SU-DHL-6 (cell line): ENCODE results near the gene LPAR5.

Experiments used
- H2AFZ ChIP-seq: fragments of 200-600 bp; sonication (generic); 2 replicates; pipeline ENCODE4 v1.6.1; 2014; ENCODE audit warnings: low read depth, mild to moderate bottlenecking, moderate library complexity, mixed read lengths, antibody characterized with exemption, low read length; ENCODE audit not compliant: severe bottlenecking
- H3F3A ChIP-seq: fragments of 200-600 bp; shearing (Covaris generic); 2 replicates; pipeline ENCODE4 v1.6.0; 2016; ENCODE audit warnings: antibody characterized with exemption, mild to moderate bottlenecking; ENCODE audit not compliant: insufficient read depth
- H3K27ac ChIP-seq: fragments of 200-600 bp; sonication (generic); 2 replicates; pipeline ENCODE4 v1.5.1; 2016; ENCODE audit warnings: low read depth, mild to moderate bottlenecking, low read length, moderate library complexity, mixed read lengths
- H3K27me3 ChIP-seq: fragments of 200-600 bp; sonication (generic), shearing (Covaris generic); 2 replicates; pipeline ENCODE4 v1.6.0; 2014; ENCODE audit warnings: mild to moderate bottlenecking, low read length
- H3K36me3 ChIP-seq: fragments of 200-600 bp; sonication (generic); 2 replicates; pipeline ENCODE4 v1.6.1; 2014; ENCODE audit warnings: mild to moderate bottlenecking, low read length, mixed read lengths
- H3K4me2 ChIP-seq: fragments of 300-600, 200-600 bp; shearing (Covaris generic), sonication (generic); 2 replicates; pipeline ENCODE4 v1.6.0; 2014; ENCODE audit warnings: low read length, low read depth, mild to moderate bottlenecking; ENCODE audit not compliant: poor library complexity, severe bottlenecking
- H3K4me3 ChIP-seq: fragments of 200-600 bp; sonication (generic); 2 replicates; pipeline ENCODE4 v1.5.1; 2014; ENCODE audit warnings: antibody characterized with exemption, low read length, mild to moderate bottlenecking, mixed read lengths; ENCODE audit not compliant: insufficient read depth, poor library complexity, severe bottlenecking
- H3K79me2 ChIP-seq: fragments of 200-600 bp; sonication (generic); 2 replicates; pipeline ENCODE4 v1.6.1; 2014; ENCODE audit warnings: mild to moderate bottlenecking, low read length, moderate library complexity; ENCODE audit not compliant: insufficient read depth
- H3K9ac ChIP-seq: fragments of 200-600 bp; sonication (generic); 2 replicates; pipeline ENCODE4 v1.7.0; 2014; ENCODE audit warnings: mild to moderate bottlenecking, low read length
- H3K9me2 ChIP-seq: fragments of 200-600 bp; sonication (generic); replicated peaks from 2 replicates; pipeline ENCODE4 v1.6.1; 2014; ENCODE audit warnings: low read length; ENCODE audit not compliant: insufficient read depth
- H3K9me3 ChIP-seq: fragments of 200-600 bp; sonication (generic); 2 replicates; pipeline ENCODE4 v1.6.1; 2014; ENCODE audit warnings: low read length, mixed read lengths; ENCODE audit not compliant: insufficient read depth
- H4K20me1 ChIP-seq: fragments of 200-600 bp; sonication (generic); 2 replicates; pipeline ENCODE4 v1.6.1; 2014; ENCODE audit warnings: low read depth, mild to moderate bottlenecking, antibody characterized with exemption, low read length, moderate library complexity, mixed read lengths
- CTCF ChIP-seq: fragments of 200-600 bp; sonication (generic); IDR thresholded peaks from one replicate; pipeline ENCODE4 v1.5.1; 2017; ENCODE audit warnings: antibody characterized with exemption, mild to moderate bottlenecking, low read length, moderate library complexity; ENCODE audit not compliant: insufficient read depth, poor library complexity, severe bottlenecking
- EZH2phosphoT487 ChIP-seq: fragments of 200-600 bp; sonication (generic), shearing (Covaris generic); conservative IDR thresholded peaks from 2 replicates; pipeline ENCODE4 v1.6.1; 2018; ENCODE audit warnings: mild to moderate bottlenecking, antibody characterized with exemption, low read length, moderate library complexity, mixed read lengths

The LPAR5 gene

GRCh38 chr12:6584293-6584692 is 51.5 kb downstream of the LPAR5 start:
- no peaks in the 10 kb centered on the region for H3K79me2 ChIP-seq

DNA sequence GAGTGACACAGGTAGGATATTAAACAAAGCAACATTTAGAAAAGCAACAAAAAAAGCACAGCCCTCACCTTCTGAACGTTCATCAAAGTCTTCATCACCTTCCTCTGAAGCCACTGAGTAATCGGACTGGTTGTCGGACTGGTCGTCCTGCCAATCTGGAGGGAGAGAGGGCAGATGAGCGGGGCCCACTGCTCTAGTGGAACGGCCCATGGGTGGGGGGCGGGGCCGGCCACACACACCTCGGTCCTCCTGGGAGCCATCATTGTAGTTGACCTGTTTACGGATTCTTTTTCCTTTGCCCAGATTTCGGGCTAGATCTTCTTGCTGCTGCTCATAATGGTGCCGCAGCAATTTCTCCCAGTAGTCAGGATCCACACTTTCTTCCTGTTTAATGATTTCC is 52.8 kb downstream of the LPAR5 start:
- H3K9me3 ChIP-seq, result no peaks in the 10 kb centered on the region
- TF ChIP-seq EZH2phosphoT487 (no peak), CTCF (no peak)

More at GRCh38 chr12:6584293-6584692, 51.5 kb downstream of the LPAR5 start:
- Histone ChIP-seq H3K9ac (no peak overlapping the region), H3K4me2 (no peak overlapping the region), H3K36me3 (peaks cover 36% of the 10 kb centered on the region), H3F3A (no peaks in the 10 kb centered on the region), H2AFZ (no peak overlapping the region), H3K27me3 (no peaks in the 10 kb centered on the region), H3K9me3 (no peaks in the 10 kb centered on the region), H3K4me3 (no peak overlapping the region), H4K20me1 (no peaks in the 10 kb centered on the region), H3K27ac (no peak overlapping the region), H3K9me2 (no peaks in the 10 kb centered on the region)
- no peak for TF ChIP-seq CTCF
- no peak for TF ChIP-seq EZH2phosphoT487

DNA sequence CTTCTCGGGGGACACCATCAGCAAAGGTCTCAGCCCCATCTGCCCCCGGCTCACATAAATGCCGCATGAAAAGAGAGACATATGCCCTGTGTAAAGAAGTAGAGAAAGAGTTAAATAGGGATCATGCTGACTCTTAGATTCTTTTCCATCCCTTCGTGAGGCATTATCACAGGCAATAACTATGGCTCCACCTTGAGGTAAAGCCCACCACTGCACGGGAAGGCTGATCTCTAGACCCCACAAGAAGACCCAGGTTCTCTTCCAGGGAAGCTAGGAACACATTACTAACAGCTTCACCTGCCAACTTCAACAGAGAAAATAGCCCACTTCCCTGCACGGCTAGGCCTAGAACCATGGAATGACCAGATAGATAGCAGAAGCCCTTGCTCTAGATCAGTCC is 53.6 kb downstream of the LPAR5 start:
- Histone ChIP-seq H3K79me2 (no peaks in the 10 kb centered on the region), H3K9me2 (no peaks in the 10 kb centered on the region), H3F3A (no peaks in the 10 kb centered on the region), H3K27ac (no peak overlapping the region), H3K4me3 (no peak overlapping the region), H3K36me3 (peaks cover 35% of the 10 kb centered on the region), H3K27me3 (no peaks in the 10 kb centered on the region), H3K9ac (no peak overlapping the region), H2AFZ (no peak overlapping the region), H3K4me2 (no peak overlapping the region), H4K20me1 (no peaks in the 10 kb centered on the region), H3K9me3 (no peaks in the 10 kb centered on the region)
- TF ChIP-seq EZH2phosphoT487, result no peak
- no peak for TF ChIP-seq CTCF

More for the DNA sequence above, 52.8 kb downstream of the LPAR5 start:
- Histone ChIP-seq H3K4me2 (no peak overlapping the region), H3K9ac (no peak overlapping the region), H3K9me2 (no peaks in the 10 kb centered on the region), H3K79me2 (no peaks in the 10 kb centered on the region), H3F3A (no peaks in the 10 kb centered on the region), H3K27me3 (no peaks in the 10 kb centered on the region), H3K36me3 (peaks cover 35% of the 10 kb centered on the region), H3K4me3 (no peak overlapping the region), H3K27ac (no peak overlapping the region), H4K20me1 (no peaks in the 10 kb centered on the region), H2AFZ (no peak overlapping the region)
